Nephron (organoid): ENCODE measurements around the gene TNS3.
A peak's percentile ranks its signal among the peaks of the same experiment; 100 is the strongest.

Experiments used
- H3K27ac Mint-ChIP-seq, 3 experiments: 2 replicates each; pipeline ENCODE4 v1.8.0; 2020; ENCODE audit warnings: mixed read lengths in 3 of 3, mild to moderate bottlenecking in 2 of 3, moderate library complexity in 1 of 3
- H3K27me3 Mint-ChIP-seq: 2 replicates; pipeline ENCODE4 v1.8.0; 2021; ENCODE audit warnings: low read depth, mild to moderate bottlenecking, moderate library complexity, mixed read lengths
- H3K36me3 Mint-ChIP-seq: 2 replicates; pipeline ENCODE4 v1.8.0; 2020; ENCODE audit warnings: low read depth, mixed read lengths
- H3K4me1 Mint-ChIP-seq: 2 replicates; pipeline ENCODE4 v1.8.0; 2020; ENCODE audit warnings: mixed read lengths
- H3K4me3 Mint-ChIP-seq, 3 experiments: 2 replicates each; pipeline ENCODE4 v1.8.0; 2020; ENCODE audit warnings: mild to moderate bottlenecking in 3 of 3, mixed read lengths in 3 of 3, moderate library complexity in 2 of 3
- H3K9me3 Mint-ChIP-seq: 2 replicates; pipeline ENCODE4 v1.8.0; 2020; ENCODE audit warnings: mixed read lengths
- TF ChIP-seq, protein P1 (sequence below), 3 experiments: fragments of 200-600 bp; sonication (generic); IDR thresholded peaks; one replicate each; pipeline ENCODE4 v1.5.0; 2021; ENCODE audit warnings: antibody characterized with exemption in 3 of 3; ENCODE audit not compliant: unreplicated experiment in 3 of 3

TNS3 gene

GRCh38 chr7:47525066-47525623 lies 56.8 kb downstream of the TNS3 start:
- Mint-ChIP-seq H3K36me3 (peaks cover 84% of the 10 kb centered on the region), H3K27ac (no peak overlapping the region), H3K4me3 (no peak overlapping the region), H3K27me3 (no peaks in the 10 kb centered on the region), H3K4me1 (peaks cover 21% of the 10 kb centered on the region), H3K9me3 (peaks cover 6% of the 10 kb centered on the region)
- TF ChIP-seq, protein P1, sequence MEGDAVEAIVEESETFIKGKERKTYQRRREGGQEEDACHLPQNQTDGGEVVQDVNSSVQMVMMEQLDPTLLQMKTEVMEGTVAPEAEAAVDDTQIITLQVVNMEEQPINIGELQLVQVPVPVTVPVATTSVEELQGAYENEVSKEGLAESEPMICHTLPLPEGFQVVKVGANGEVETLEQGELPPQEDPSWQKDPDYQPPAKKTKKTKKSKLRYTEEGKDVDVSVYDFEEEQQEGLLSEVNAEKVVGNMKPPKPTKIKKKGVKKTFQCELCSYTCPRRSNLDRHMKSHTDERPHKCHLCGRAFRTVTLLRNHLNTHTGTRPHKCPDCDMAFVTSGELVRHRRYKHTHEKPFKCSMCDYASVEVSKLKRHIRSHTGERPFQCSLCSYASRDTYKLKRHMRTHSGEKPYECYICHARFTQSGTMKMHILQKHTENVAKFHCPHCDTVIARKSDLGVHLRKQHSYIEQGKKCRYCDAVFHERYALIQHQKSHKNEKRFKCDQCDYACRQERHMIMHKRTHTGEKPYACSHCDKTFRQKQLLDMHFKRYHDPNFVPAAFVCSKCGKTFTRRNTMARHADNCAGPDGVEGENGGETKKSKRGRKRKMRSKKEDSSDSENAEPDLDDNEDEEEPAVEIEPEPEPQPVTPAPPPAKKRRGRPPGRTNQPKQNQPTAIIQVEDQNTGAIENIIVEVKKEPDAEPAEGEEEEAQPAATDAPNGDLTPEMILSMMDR (IDR thresholded peaks at IDR 0.05; ENCODE audit: unreplicated experiment in 3 of 3): no peak

DNA sequence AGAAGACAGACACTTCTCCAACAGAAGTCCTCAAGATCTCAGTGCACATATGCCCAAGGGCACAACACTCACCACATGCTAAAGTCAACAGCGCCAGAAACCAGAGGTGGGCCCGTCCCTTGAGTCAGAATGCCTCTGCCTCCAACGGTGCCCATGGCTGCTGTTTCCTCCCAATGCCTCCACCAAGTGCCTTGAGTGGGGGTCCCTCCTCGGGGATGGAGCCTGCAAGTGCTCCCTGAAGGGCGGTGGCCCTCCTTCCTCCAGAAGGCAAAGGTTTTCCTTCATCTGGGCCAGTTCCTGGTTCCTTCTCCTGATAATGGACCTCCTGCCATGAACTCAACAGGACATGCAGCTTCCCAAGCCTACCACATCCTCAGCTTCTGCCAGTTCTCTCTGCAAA lies 58.5 kb downstream of the TNS3 start:
- Mint-ChIP-seq H3K4me3 (no peak overlapping the region), H3K36me3 (peaks cover 71% of the 10 kb centered on the region), H3K4me1 (peaks cover 24% of the 10 kb centered on the region), H3K9me3 (no peaks in the 10 kb centered on the region), H3K27ac (no peak overlapping the region), H3K27me3 (no peaks in the 10 kb centered on the region)
- TF ChIP-seq, protein P1 (IDR thresholded peaks at IDR 0.05; ENCODE audit: unreplicated experiment in 3 of 3): no peak

DNA sequence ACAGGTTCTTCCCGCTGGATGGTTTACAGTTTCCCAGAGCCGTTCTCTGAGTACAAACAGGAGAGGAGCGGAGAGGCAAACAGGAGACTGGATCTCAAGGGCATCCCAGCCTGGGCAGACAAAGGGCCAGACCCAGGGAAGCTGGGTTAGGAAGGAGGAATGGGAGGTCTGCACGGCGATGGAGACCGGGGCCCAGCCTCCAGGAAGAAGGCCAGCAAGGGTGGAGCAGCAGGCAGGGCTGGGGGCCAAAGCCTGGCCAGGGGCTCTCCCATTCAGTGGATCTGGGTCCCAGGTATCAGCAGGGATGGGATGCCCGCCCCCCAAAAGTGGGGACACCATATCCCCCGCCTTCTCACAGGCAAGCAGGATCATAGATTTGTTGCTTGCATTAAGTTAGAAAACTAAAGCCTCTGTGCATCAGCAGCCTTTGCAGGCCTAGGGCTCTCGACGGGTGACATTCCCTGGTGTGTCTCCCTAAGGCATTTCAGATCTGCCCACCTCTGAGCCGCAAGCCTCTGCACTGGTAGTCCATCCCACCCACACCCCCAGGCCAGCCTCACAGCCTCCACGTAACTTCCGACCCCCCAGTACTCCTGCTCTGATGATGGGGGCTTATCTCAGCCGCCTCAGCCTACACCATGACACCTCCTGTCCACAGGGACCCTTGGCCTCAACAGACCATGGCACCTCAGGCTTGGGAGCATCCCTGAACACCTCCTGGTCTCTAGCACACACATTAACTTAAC lies 59.9 kb downstream of the TNS3 start:
- Mint-ChIP-seq H3K4me3 (no peak overlapping the region), H3K4me1 (peaks cover 36% of the 10 kb centered on the region)

GRCh38 chr7:47521011-47521795 lies 60.7 kb downstream of the TNS3 start:
- Mint-ChIP-seq H3K27ac (peak overlapping the region; percentile 84 to 99 (median 98)), H3K9me3 (no peaks in the 10 kb centered on the region), H3K4me1 (peaks cover 37% of the 10 kb centered on the region), H3K36me3 (peaks cover 65% of the 10 kb centered on the region), H3K27me3 (no peaks in the 10 kb centered on the region), H3K4me3 (no peak overlapping the region)
- TF ChIP-seq, protein P1 (IDR thresholded peaks at IDR 0.05; ENCODE audit: unreplicated experiment in 3 of 3): no peak

More for the DNA sequence above, 59.9 kb downstream of the TNS3 start:
- Mint-ChIP-seq H3K36me3 (peaks cover 71% of the 10 kb centered on the region), H3K27me3 (no peaks in the 10 kb centered on the region), H3K9me3 (no peaks in the 10 kb centered on the region), H3K27ac (peak overlapping the region; percentile 52 to 99 (median 63))
- TF ChIP-seq, protein P1 (IDR thresholded peaks at IDR 0.05; ENCODE audit: unreplicated experiment in 3 of 3): no peak

DNA sequence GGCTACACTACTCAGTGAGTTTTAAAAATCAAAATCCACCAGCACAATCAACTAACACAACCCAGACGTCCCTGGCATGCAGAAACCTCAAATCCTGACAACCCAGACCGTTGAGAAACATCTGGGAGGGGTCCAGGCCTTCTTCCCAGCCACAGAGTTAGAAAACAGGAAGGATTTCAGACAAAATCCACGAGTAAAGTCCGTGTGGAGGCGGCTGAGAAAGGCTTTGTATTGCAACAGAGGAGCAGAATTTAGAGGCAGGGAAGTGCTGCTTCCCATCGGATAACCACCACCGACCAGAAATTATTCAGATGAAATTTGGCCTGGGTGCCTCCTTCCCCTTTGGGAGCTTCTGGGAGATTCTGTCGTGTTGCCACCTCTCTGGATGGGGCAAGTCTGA lies 61.5 kb downstream of the TNS3 start:
- Mint-ChIP-seq H3K36me3 (peaks cover 57% of the 10 kb centered on the region), H3K9me3 (no peaks in the 10 kb centered on the region), H3K27me3 (no peaks in the 10 kb centered on the region), H3K4me1 (peaks cover 37% of the 10 kb centered on the region), H3K27ac (peak overlapping the region; percentile 84 to 99 (median 98)), H3K4me3 (peak overlapping the region in 1 of 3 experiments; percentile 43)
- TF ChIP-seq, protein P1 (IDR thresholded peaks at IDR 0.05; ENCODE audit: unreplicated experiment in 3 of 3): no peak
